Upper lobe of left lung (tissue), 4 donors: ENCODE measurements around the gene CLDN10.

ENCODE experiments used
- EP300 ChIP-seq, 4 donors: sonication (generic); formaldehyde crosslinking; IDR thresholded peaks; one replicate each; pipeline ENCODE4 v1.5.1; 2017; ENCODE audit warnings: antibody characterized with exemption in 4 of 4, control low read depth in 2 of 4
- POLR2A ChIP-seq, 4 donors: fragments of 450-650 bp; IDR thresholded peaks; one replicate each; pipeline ENCODE4 v1.5.1; 2016 to 2017; ENCODE audit warnings: antibody characterized with exemption in 4 of 4, mild to moderate bottlenecking in 2 of 4
- POLR2AphosphoS5 ChIP-seq, 2 donors: sonication (generic); formaldehyde crosslinking; IDR thresholded peaks; one replicate each; pipeline ENCODE4 v1.5.1; 2017; ENCODE audit warnings: antibody characterized with exemption in 2 of 2
- TF ChIP-seq, protein P1 (sequence below), 6 experiments: fragments of 450-650 bp in 4 of 6; fragments of 200-600 bp in 2 of 6; sonication (generic) in 2 of 6; IDR thresholded peaks; one replicate each; pipeline ENCODE4 v1.5.1; 2016 to 2019; ENCODE audit warnings: antibody characterized with exemption in 6 of 6

- TF ChIP-seq POLR2A (IDR thresholded peaks at IDR 0.05) = no peak
- TF ChIP-seq, protein P1, sequence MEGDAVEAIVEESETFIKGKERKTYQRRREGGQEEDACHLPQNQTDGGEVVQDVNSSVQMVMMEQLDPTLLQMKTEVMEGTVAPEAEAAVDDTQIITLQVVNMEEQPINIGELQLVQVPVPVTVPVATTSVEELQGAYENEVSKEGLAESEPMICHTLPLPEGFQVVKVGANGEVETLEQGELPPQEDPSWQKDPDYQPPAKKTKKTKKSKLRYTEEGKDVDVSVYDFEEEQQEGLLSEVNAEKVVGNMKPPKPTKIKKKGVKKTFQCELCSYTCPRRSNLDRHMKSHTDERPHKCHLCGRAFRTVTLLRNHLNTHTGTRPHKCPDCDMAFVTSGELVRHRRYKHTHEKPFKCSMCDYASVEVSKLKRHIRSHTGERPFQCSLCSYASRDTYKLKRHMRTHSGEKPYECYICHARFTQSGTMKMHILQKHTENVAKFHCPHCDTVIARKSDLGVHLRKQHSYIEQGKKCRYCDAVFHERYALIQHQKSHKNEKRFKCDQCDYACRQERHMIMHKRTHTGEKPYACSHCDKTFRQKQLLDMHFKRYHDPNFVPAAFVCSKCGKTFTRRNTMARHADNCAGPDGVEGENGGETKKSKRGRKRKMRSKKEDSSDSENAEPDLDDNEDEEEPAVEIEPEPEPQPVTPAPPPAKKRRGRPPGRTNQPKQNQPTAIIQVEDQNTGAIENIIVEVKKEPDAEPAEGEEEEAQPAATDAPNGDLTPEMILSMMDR (IDR thresholded peaks at IDR 0.05) = no peak
- TF ChIP-seq EP300 (IDR thresholded peaks at IDR 0.05) = no peak
- TF ChIP-seq POLR2AphosphoS5 (IDR thresholded peaks at IDR 0.05) = no peak
Observed at GRCh38 chr13:95614641-95615245, 62.2 kb downstream of the CLDN10 start.
